Thymus (tissue), 11 donors: ENCODE results near the gene SNX33. TPM values are rescaled to one million over a fixed set of nuclear protein-coding genes. Genes with fewer than 3 reads are reported as not detected.
"Not testable (repeated sequence)": the region's sequence is repeated elsewhere in the genome, so short reads cannot be mapped to it uniquely, and the experiment has no call there.

Experiments
- DNase-seq, 9 donors: peaks; one replicate each; pipeline ENCODE4 v3.0.0-alpha.2; 2013; ENCODE audit warnings: low spot score in 9 of 9, low read depth in 6 of 9, missing footprints in 1 of 9
- H3K27ac ChIP-seq, 2 donors: one replicate each; pipeline ENCODE4 v1.5.1; 2013; ENCODE audit warnings: control low read depth in 1 of 2, low read depth in 1 of 2, low read length in 1 of 2, mild to moderate bottlenecking in 1 of 2, moderate library complexity in 1 of 2
- H3K27me3 ChIP-seq, 2 donors: one replicate each; pipeline ENCODE4 v1.5.1; 2013; ENCODE audit warnings: low read length in 1 of 2; ENCODE audit not compliant: control insufficient read depth in 2 of 2, insufficient read depth in 1 of 2
- H3K36me3 ChIP-seq, 2 donors: one replicate each; pipeline ENCODE4 v1.5.1; 2013; ENCODE audit warnings: low read length in 1 of 2, mild to moderate bottlenecking in 1 of 2, moderate library complexity in 1 of 2; ENCODE audit not compliant: control insufficient read depth in 2 of 2, insufficient read depth in 2 of 2
- H3K4me1 ChIP-seq, 2 donors: one replicate each; pipeline ENCODE4 v1.5.1; 2013; ENCODE audit warnings: low read length in 2 of 2; ENCODE audit not compliant: control insufficient read depth in 2 of 2, insufficient read depth in 2 of 2
- H3K4me3 ChIP-seq, 2 donors: one replicate each; pipeline ENCODE4 v1.5.1; 2013; ENCODE audit warnings: low read length in 2 of 2, control low read depth in 1 of 2, mild to moderate bottlenecking in 1 of 2
- H3K9me3 ChIP-seq, 2 donors: one replicate each; pipeline ENCODE4 v1.5.1; 2013; ENCODE audit warnings: low read length in 1 of 2, mild to moderate bottlenecking in 1 of 2; ENCODE audit not compliant: control insufficient read depth in 2 of 2, insufficient read depth in 1 of 2
- WGBS: extraction: QIAGEN DNeasy Blood & Tissue Kit; methylation state at CpG from one replicate; pipeline ENCODE4 v1.1.7; 2013; 5-methylcytosine and 5-hydroxymethylcytosine counted together
- polyA plus RNA-seq: library from polyadenylated mRNA; stranded (reverse); fragments of 200-250 nt; gene quantifications from one replicate; pipeline ENCODE4 v1.2.3, GENCODE V29; 2013
- total RNA-seq: library from RNA; stranded (reverse); fragments of 120-200 nt; gene quantifications from one replicate; pipeline ENCODE4 v1.2.4, GENCODE V29; 2013
- donor health status: healthy.

Gene SNX33
- total and polyA plus RNA-seq, 2 donors: 4.3 to 11.3 TPM

GRCh38 chr15:75686212-75686642 is 38.5 kb downstream of the SNX33 start:
- not testable (repeated sequence) for H3K4me3 ChIP-seq, H3K9me3 ChIP-seq, H3K36me3 ChIP-seq, H3K27me3 ChIP-seq, H3K4me1 ChIP-seq, H3K27ac ChIP-seq
- DNase-seq: peak in 8 of 9 donors; percentile 9 to 71 (median 36)
- WGBS: 40% methylated on average over 14 of the region's 14 CpGs

- peaks cover 0 to 2% of the 10 kb centered on the region in 2 donors for H3K4me1 ChIP-seq
- 96% methylated on average over 44 of the region's 44 CpGs for WGBS
- no peak for DNase-seq
- H3K27me3 ChIP-seq: no peaks in the 10 kb centered on the region
- no peak overlapping the region for H3K27ac ChIP-seq
- H3K36me3 ChIP-seq: no peaks in the 10 kb centered on the region
- H3K9me3 ChIP-seq: no peaks in the 10 kb centered on the region
- no peak overlapping the region for H3K4me3 ChIP-seq
Observed at GRCh38 chr15:75687486-75688277, 40.0 kb downstream of the SNX33 start.

- peaks cover 0 to 2% of the 10 kb centered on the region in 2 donors for H3K4me1 ChIP-seq
- WGBS: 96% methylated on average over 7 of the region's 7 CpGs
- H3K27me3 ChIP-seq: peaks cover 0 to under 1% of the 10 kb centered on the region in 2 donors
- DNase-seq: no peak
- no peaks in the 10 kb centered on the region for H3K36me3 ChIP-seq
- no peak overlapping the region for H3K4me3 ChIP-seq
- no peak overlapping the region for H3K27ac ChIP-seq
- no peaks in the 10 kb centered on the region for H3K9me3 ChIP-seq
Observed at GRCh38 chr15:75688278-75688557, 40.5 kb downstream of the SNX33 start.

- H3K9me3 ChIP-seq: no peaks in the 10 kb centered on the region
- 96% methylated on average over 26 of the region's 26 CpGs for WGBS
- no peaks in the 10 kb centered on the region for H3K36me3 ChIP-seq
- no peak for DNase-seq
- H3K27me3 ChIP-seq: peaks cover 0 to 6% of the 10 kb centered on the region in 2 donors
- peaks cover 0 to 4% of the 10 kb centered on the region in 2 donors for H3K4me1 ChIP-seq
- no peak overlapping the region for H3K27ac ChIP-seq
- no peak overlapping the region for H3K4me3 ChIP-seq
Observed at GRCh38 chr15:75688831-75689230, 41.1 kb downstream of the SNX33 start.

- 96% methylated on average over 20 of the region's 20 CpGs for WGBS
- DNase-seq, H3K27ac ChIP-seq, H3K4me1 ChIP-seq, H3K36me3 ChIP-seq, H3K9me3 ChIP-seq, H3K4me3 ChIP-seq: not testable (repeated sequence)
- H3K27me3 ChIP-seq: peaks cover 0 to 12% of the 10 kb centered on the region in 2 donors
Observed at GRCh38 chr15:75689429-75689828, 41.7 kb downstream of the SNX33 start.

- not testable (repeated sequence) for H3K27ac ChIP-seq, H3K4me3 ChIP-seq, H3K9me3 ChIP-seq, H3K36me3 ChIP-seq, DNase-seq
- H3K4me1 ChIP-seq: peaks cover 5 to 23% of the 10 kb centered on the region in 2 donors
- H3K27me3 ChIP-seq: peaks cover 0 to 16% of the 10 kb centered on the region in 2 donors
- 43% methylated on average over 4 of the region's 4 CpGs for WGBS
Observed at GRCh38 chr15:75692311-75692710, 44.6 kb downstream of the SNX33 start.

- Histone ChIP-seq H3K4me1 (peaks cover 5 to 23% of the 10 kb centered on the region in 2 donors), H3K27me3 (peaks cover 0 to 16% of the 10 kb centered on the region in 2 donors)
- not testable (repeated sequence) for H3K36me3 ChIP-seq, H3K27ac ChIP-seq, H3K4me3 ChIP-seq, H3K9me3 ChIP-seq, DNase-seq
- 23% methylated on average over 10 of the region's 15 CpGs for WGBS
Observed at GRCh38 chr15:75693028-75693427, 45.3 kb downstream of the SNX33 start.

GRCh38 chr15:75693501-75694240 is 46.0 kb downstream of the SNX33 start:
- H3K36me3 ChIP-seq: no peaks in the 10 kb centered on the region
- 54% methylated on average over 14 of the region's 14 CpGs for WGBS
- H3K4me1 ChIP-seq: peaks cover 5 to 23% of the 10 kb centered on the region in 2 donors
- H3K27ac ChIP-seq: no peak overlapping the region
- DNase-seq: no peak
- H3K27me3 ChIP-seq: peaks cover 0 to 16% of the 10 kb centered on the region in 2 donors
- no peak overlapping the region for H3K4me3 ChIP-seq
- H3K9me3 ChIP-seq: no peaks in the 10 kb centered on the region
